GM23338 (cell line): ENCODE measurements around the gene RTCA. TPM values are rescaled to one million over a fixed set of nuclear protein-coding genes. Genes with fewer than 3 reads are reported as not detected.

Source experiments
- ATAC-seq: fragments of 200-7000 bp; cut with Tn5 transposase; 3 replicates; pipeline ENCODE4 v1.9.1; 2020
- DNase-seq: peaks from one replicate; pipeline ENCODE4 v3.0.0-alpha.2; 2015; ENCODE audit warnings: low spot score
- H2AFZ ChIP-seq: fragments of 200-600 bp; sonication (generic); 2 replicates; pipeline ENCODE4 v1.8.0; 2016; ENCODE audit warnings: antibody characterized with exemption, mild to moderate bottlenecking, moderate library complexity
- H3F3A ChIP-seq: fragments of 200-600 bp; sonication (generic); replicated peaks from 2 replicates; pipeline ENCODE4 v1.8.0; 2017; ENCODE audit warnings: antibody characterized with exemption, mixed run types, low read depth
- H3K27ac ChIP-seq: fragments of 200-600 bp; sonication (generic); 2 replicates; pipeline ENCODE4 v1.6.1; 2016; ENCODE audit warnings: low read depth
- H3K27me3 ChIP-seq: fragments of 200-600 bp; sonication (generic); 2 replicates; pipeline ENCODE4 v1.8.0; 2016; ENCODE audit warnings: mild to moderate bottlenecking, mixed run types, moderate library complexity; ENCODE audit not compliant: insufficient read depth
- H3K36me3 ChIP-seq: fragments of 200-600 bp; sonication (generic); 2 replicates; pipeline ENCODE4 v1.8.0; 2016; ENCODE audit warnings: mild to moderate bottlenecking; ENCODE audit not compliant: insufficient read depth
- H3K4me1 ChIP-seq: fragments of 200-600 bp; sonication (generic); 2 replicates; pipeline ENCODE4 v1.8.0; 2016; ENCODE audit warnings: mild to moderate bottlenecking, moderate library complexity; ENCODE audit not compliant: insufficient read depth
- H3K4me2 ChIP-seq: fragments of 200-600 bp; sonication (generic); 2 replicates; pipeline ENCODE4 v1.7.1; 2017; ENCODE audit warnings: mixed run types
- H3K4me3 ChIP-seq: fragments of 200-600 bp; sonication (generic); 2 replicates; pipeline ENCODE4 v1.6.1; 2016; ENCODE audit warnings: mixed run types
- H3K79me2 ChIP-seq: fragments of 200-600 bp; sonication (generic); replicated peaks from 2 replicates; pipeline ENCODE4 v1.8.0; 2017; ENCODE audit warnings: mild to moderate bottlenecking; ENCODE audit not compliant: insufficient read depth
- H3K9me2 ChIP-seq: fragments of 200-600 bp; sonication (generic); 2 replicates; pipeline ENCODE4 v1.8.0; 2017; ENCODE audit not compliant: insufficient read depth
- H4K20me1 ChIP-seq: fragments of 200-600 bp; sonication (generic); replicated peaks from 2 replicates; pipeline ENCODE4 v1.8.0; 2017; ENCODE audit warnings: mild to moderate bottlenecking; ENCODE audit not compliant: insufficient read depth
- H3K27ac Mint-ChIP-seq: 2 replicates; pipeline ENCODE4 v1.8.0; 2020; ENCODE audit warnings: inconsistent platforms, mild to moderate bottlenecking, moderate library complexity, mixed read lengths
- H3K27me3 Mint-ChIP-seq: 3 replicates; pipeline ENCODE4 v1.8.0; 2022; ENCODE audit warnings: low read depth, mild to moderate bottlenecking, moderate library complexity, mixed read lengths, inconsistent platforms; ENCODE audit not compliant: insufficient read depth, poor library complexity
- H3K36me3 Mint-ChIP-seq: 3 replicates; pipeline ENCODE4 v1.8.0; 2021; ENCODE audit warnings: low read depth, mild to moderate bottlenecking, inconsistent platforms, moderate library complexity, mixed read lengths
- H3K4me1 Mint-ChIP-seq: 3 replicates; pipeline ENCODE4 v1.8.0; 2020; ENCODE audit warnings: mild to moderate bottlenecking, inconsistent platforms, mixed read lengths
- H3K4me3 Mint-ChIP-seq: 3 replicates; pipeline ENCODE4 v1.8.0; 2021; ENCODE audit warnings: moderate library complexity, mild to moderate bottlenecking, inconsistent platforms, mixed read lengths
- H3K9me3 Mint-ChIP-seq: 3 replicates; pipeline ENCODE4 v1.8.0; 2020; ENCODE audit warnings: moderate library complexity, mild to moderate bottlenecking, inconsistent platforms, mixed read lengths
- CREB1 ChIP-seq: fragments of 250-450 bp; sonication (Bioruptor Pico); IDR thresholded peaks from 2 replicates; pipeline ENCODE4 v1.5.0; 2020; ENCODE audit warnings: low read depth, mild to moderate bottlenecking, moderate library complexity
- JUNB ChIP-seq: IDR thresholded peaks from one replicate; pipeline ENCODE4 v1.6.1; 2016; ENCODE audit warnings: antibody characterized with exemption; ENCODE audit not compliant: unreplicated experiment
- STAT1 ChIP-seq: IDR thresholded peaks from one replicate; pipeline ENCODE4 v1.6.1; 2016; ENCODE audit warnings: antibody characterized with exemption; ENCODE audit not compliant: unreplicated experiment
- ZNF331 ChIP-seq: fragments of 250-450 bp; sonication (Bioruptor Pico); IDR thresholded peaks from 2 replicates; pipeline ENCODE4 v1.5.0; 2020; ENCODE audit warnings: low read depth, mild to moderate bottlenecking, moderate library complexity
- ZNF462 ChIP-seq: fragments of 250-450 bp; sonication (Bioruptor Pico); IDR thresholded peaks from 2 replicates; pipeline ENCODE4 v1.5.0; 2020; ENCODE audit warnings: mild to moderate bottlenecking, moderate library complexity
- polyA plus RNA-seq: library from polyadenylated mRNA; unstranded; fragments of >200 nt; fragmentation: Nextera tagmentation; extraction: Ambion mirVana; gene quantifications from 2 replicates; pipeline ENCODE4 v1.2.1, GENCODE V29; 2016
- total RNA-seq: library from RNA; depleted of rRNA; stranded (reverse); fragments of >200 nt; shearing (Covaris generic); gene quantifications from 2 replicates; pipeline ENCODE4 v1.2.3, GENCODE V29; 2014
- TF ChIP-seq, protein P1 (sequence below), 2 experiments: fragments of 200-600 bp in 1 of 2; sonication (generic) in 1 of 2; conservative IDR thresholded peaks; 2 replicates each; pipeline versions ENCODE4 v1.5.1 to v1.6.1; 2016 to 2017; ENCODE audit warnings: antibody characterized with exemption in 2 of 2, low read depth in 2 of 2, mild to moderate bottlenecking in 2 of 2, moderate library complexity in 1 of 2

Gene RTCA
- total and polyA plus RNA-seq, 2 experiments from 2014 or later = 36.6 TPM

- TF ChIP-seq JUNB (no peak), STAT1 (no peak), CREB1 (CRISPR knock-in tag) (no peak), ZNF462 (CRISPR knock-in tag) (no peak), ZNF331 (CRISPR knock-in tag) (no peak)
- TF ChIP-seq, protein P1, sequence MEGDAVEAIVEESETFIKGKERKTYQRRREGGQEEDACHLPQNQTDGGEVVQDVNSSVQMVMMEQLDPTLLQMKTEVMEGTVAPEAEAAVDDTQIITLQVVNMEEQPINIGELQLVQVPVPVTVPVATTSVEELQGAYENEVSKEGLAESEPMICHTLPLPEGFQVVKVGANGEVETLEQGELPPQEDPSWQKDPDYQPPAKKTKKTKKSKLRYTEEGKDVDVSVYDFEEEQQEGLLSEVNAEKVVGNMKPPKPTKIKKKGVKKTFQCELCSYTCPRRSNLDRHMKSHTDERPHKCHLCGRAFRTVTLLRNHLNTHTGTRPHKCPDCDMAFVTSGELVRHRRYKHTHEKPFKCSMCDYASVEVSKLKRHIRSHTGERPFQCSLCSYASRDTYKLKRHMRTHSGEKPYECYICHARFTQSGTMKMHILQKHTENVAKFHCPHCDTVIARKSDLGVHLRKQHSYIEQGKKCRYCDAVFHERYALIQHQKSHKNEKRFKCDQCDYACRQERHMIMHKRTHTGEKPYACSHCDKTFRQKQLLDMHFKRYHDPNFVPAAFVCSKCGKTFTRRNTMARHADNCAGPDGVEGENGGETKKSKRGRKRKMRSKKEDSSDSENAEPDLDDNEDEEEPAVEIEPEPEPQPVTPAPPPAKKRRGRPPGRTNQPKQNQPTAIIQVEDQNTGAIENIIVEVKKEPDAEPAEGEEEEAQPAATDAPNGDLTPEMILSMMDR (conservative IDR thresholded peaks at IDR 0.05; ENCODE audit: low read depth in 2 of 2) = no peak
- H3K27me3 ChIP-seq = no peaks in the 10 kb centered on the region
- no peaks in the 10 kb centered on the region for H3K9me2 ChIP-seq
- no peak overlapping the region for H2AFZ ChIP-seq
- no peaks in the 10 kb centered on the region for H3F3A ChIP-seq
- no peak overlapping the region for H3K4me3 ChIP-seq
- 0 out of 2 replicates have a peak, but pooled peaks cover 3% of the 10 kb centered on the region for H4K20me1 ChIP-seq
- Mint-ChIP-seq H3K36me3 (peaks cover 56% of the 10 kb centered on the region), H3K4me1 (no peaks in the 10 kb centered on the region), H3K4me3 (no peak overlapping the region), H3K9me3 (no peaks in the 10 kb centered on the region), H3K27ac (no peak overlapping the region), H3K27me3 (no peaks in the 10 kb centered on the region)
- H3K36me3 ChIP-seq = peaks cover 44% of the 10 kb centered on the region
- H3K27ac ChIP-seq = no peak overlapping the region
- ATAC-seq (no peak), DNase-seq (no peak)
- 0 out of 2 replicates have a peak, but pooled peaks cover 5% of the 10 kb centered on the region for H3K79me2 ChIP-seq
- no peaks in the 10 kb centered on the region for H3K4me1 ChIP-seq
- no peak overlapping the region for H3K4me2 ChIP-seq
Observed at GRCh38 chr1:100279954-100280682, 14.1 kb downstream of the RTCA start.
